Activated naive CD8-positive, alpha-beta T cell treated with anti-CD3 and anti-CD28 coated beads for 36 hours (primary cell): Measurements from ENCODE around the gene SORT1. TPM values are rescaled to one million over a fixed set of nuclear protein-coding genes. Genes with fewer than 3 reads are reported as not detected.

Experiments
- DNase-seq: peaks from one replicate; pipeline ENCODE4 v3.0.0; 2021
- H3K27ac Mint-ChIP-seq: one replicate; pipeline ENCODE4 v1.8.0; 2022; ENCODE audit warnings: mild to moderate bottlenecking, moderate library complexity, mixed read lengths
- H3K27me3 Mint-ChIP-seq: one replicate; pipeline ENCODE4 v1.8.0; 2022; ENCODE audit warnings: mild to moderate bottlenecking, mixed read lengths
- H3K36me3 Mint-ChIP-seq: one replicate; pipeline ENCODE4 v1.8.0; 2021; ENCODE audit warnings: mild to moderate bottlenecking, mixed read lengths
- H3K4me1 Mint-ChIP-seq: one replicate; pipeline ENCODE4 v1.8.0; 2021; ENCODE audit warnings: mixed read lengths
- H3K4me3 Mint-ChIP-seq: one replicate; pipeline ENCODE4 v1.8.0; 2022; ENCODE audit warnings: mild to moderate bottlenecking, moderate library complexity, mixed read lengths
- H3K9me3 Mint-ChIP-seq: one replicate; pipeline ENCODE4 v1.8.0; 2022; ENCODE audit warnings: mixed read lengths
- total RNA-seq, 2 experiments: library from RNA; stranded (reverse); gene quantifications; one replicate each; pipeline ENCODE4 v1.2.3, GENCODE V29; 2021

The SORT1 gene
- total RNA-seq, 2 experiments from 2014 or later, result 5.6 to 6.6 TPM

DNA sequence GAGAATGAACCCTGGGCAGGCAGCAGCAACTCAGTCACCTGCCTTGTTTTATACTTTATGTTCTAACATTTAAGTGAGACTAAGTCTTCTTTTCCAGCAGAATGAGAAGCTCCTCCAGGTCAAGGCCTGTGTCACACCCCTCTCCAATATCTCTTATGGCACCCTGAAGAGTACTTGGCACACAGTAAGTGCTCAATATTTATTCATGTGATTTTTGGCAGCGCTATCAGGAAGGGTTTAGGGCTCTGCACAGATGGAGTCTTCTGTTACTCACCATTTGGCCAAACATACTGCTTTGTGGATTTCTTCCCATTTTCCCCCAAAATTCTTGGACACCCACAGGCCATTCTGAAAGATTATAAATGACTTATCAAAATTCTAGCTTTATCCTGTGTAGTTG lies 47.1 kb downstream of the SORT1 start:
- no peaks in the 10 kb centered on the region for H3K36me3 Mint-ChIP-seq

DNA sequence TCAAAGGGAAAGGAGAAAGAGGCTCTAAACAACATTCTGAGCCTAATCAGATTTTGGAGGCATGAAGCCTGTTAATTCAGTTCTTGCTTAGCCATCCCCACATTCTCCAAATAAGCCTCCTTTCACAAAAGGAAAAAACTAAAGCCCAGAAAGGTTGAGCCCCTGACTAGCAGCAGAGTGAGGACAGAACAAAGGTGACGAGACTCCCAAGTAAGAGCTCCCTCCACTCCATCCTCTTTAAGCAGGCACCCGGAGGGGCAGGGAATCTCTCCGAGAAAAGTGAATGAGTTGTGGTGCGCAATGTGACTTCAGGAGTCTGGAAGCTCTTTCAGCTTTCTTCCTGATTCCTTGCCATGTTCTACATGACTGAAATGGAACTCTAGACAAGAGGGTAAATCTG lies 47.5 kb downstream of the SORT1 start:
- Mint-ChIP-seq H3K4me3 (no peak overlapping the region), H3K4me1 (no peaks in the 10 kb centered on the region), H3K9me3 (no peaks in the 10 kb centered on the region), H3K36me3 (no peaks in the 10 kb centered on the region), H3K27me3 (no peaks in the 10 kb centered on the region), H3K27ac (no peak overlapping the region)
- DNase-seq, result no peak

More for the DNA sequence above, 47.1 kb downstream of the SORT1 start:
- Mint-ChIP-seq H3K27me3 (no peaks in the 10 kb centered on the region), H3K9me3 (no peaks in the 10 kb centered on the region), H3K4me3 (no peak overlapping the region), H3K4me1 (no peaks in the 10 kb centered on the region), H3K27ac (no peak overlapping the region)
- no peak for DNase-seq

- H3K4me3 Mint-ChIP-seq, result no peak overlapping the region
- no peaks in the 10 kb centered on the region for H3K9me3 Mint-ChIP-seq
- no peaks in the 10 kb centered on the region for H3K27me3 Mint-ChIP-seq
- H3K4me1 Mint-ChIP-seq, result no peaks in the 10 kb centered on the region
- no peaks in the 10 kb centered on the region for H3K36me3 Mint-ChIP-seq
- no peak for DNase-seq
- H3K27ac Mint-ChIP-seq, result no peak overlapping the region
Observed at GRCh38 chr1:109347511-109347910, 50.2 kb downstream of the SORT1 start.

- Mint-ChIP-seq H3K36me3 (no peaks in the 10 kb centered on the region), H3K4me1 (no peaks in the 10 kb centered on the region), H3K27ac (no peak overlapping the region), H3K4me3 (no peak overlapping the region), H3K27me3 (no peaks in the 10 kb centered on the region), H3K9me3 (no peaks in the 10 kb centered on the region)
- no peak for DNase-seq
Observed at GRCh38 chr1:109341944-109342930, 55.5 kb downstream of the SORT1 start.

GRCh38 chr1:109338608-109339007 lies 59.1 kb downstream of the SORT1 start:
- Mint-ChIP-seq H3K27me3 (no peaks in the 10 kb centered on the region), H3K36me3 (peaks cover 2% of the 10 kb centered on the region), H3K4me1 (no peaks in the 10 kb centered on the region), H3K4me3 (no peak overlapping the region), H3K9me3 (no peaks in the 10 kb centered on the region), H3K27ac (no peak overlapping the region)
- no peak for DNase-seq

- Mint-ChIP-seq H3K9me3 (no peaks in the 10 kb centered on the region), H3K4me1 (no peaks in the 10 kb centered on the region), H3K36me3 (peaks cover 2% of the 10 kb centered on the region), H3K27ac (no peak overlapping the region), H3K27me3 (no peaks in the 10 kb centered on the region), H3K4me3 (no peak overlapping the region)
- no peak for DNase-seq
Observed at GRCh38 chr1:109338091-109338490, 59.6 kb downstream of the SORT1 start.

DNA sequence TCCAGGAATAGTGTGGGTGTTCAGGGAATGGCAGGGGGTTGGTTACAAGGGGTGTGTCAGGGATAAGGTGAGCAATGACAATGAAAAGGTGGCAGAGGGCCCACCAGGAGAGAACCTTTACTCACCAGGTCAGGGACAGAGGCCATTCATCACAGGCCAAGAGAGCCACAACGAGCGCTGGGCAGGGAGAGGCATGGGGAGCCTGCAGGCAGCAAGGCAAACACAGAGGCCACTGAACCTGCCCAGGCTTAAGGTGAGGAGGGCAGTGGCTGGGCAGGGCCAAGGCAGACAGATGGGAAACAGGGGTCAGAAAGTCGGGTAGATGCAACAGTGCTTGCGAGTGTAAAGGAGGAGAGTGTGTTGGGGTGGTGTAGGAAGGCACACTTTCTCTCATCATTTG lies 62.6 kb downstream of the SORT1 start:
- no peaks in the 10 kb centered on the region for H3K4me1 Mint-ChIP-seq
- H3K9me3 Mint-ChIP-seq, result peaks cover 16% of the 10 kb centered on the region

GRCh38 chr1:109331113-109331512 lies 66.6 kb downstream of the SORT1 start:
- H3K4me3 Mint-ChIP-seq, result no peak overlapping the region
- peaks cover 16% of the 10 kb centered on the region for H3K9me3 Mint-ChIP-seq
- peaks cover 15% of the 10 kb centered on the region for H3K36me3 Mint-ChIP-seq

More for the DNA sequence above, 62.6 kb downstream of the SORT1 start:
- H3K36me3 Mint-ChIP-seq, result peaks cover 15% of the 10 kb centered on the region
- H3K27ac Mint-ChIP-seq, result no peak overlapping the region
- no peak overlapping the region for H3K4me3 Mint-ChIP-seq
- no peak for DNase-seq
- no peaks in the 10 kb centered on the region for H3K27me3 Mint-ChIP-seq

GRCh38 chr1:109327285-109327684 lies 70.4 kb downstream of the SORT1 start:
- Mint-ChIP-seq H3K36me3 (peaks cover 15% of the 10 kb centered on the region), H3K9me3 (peaks cover 13% of the 10 kb centered on the region), H3K27me3 (no peaks in the 10 kb centered on the region), H3K27ac (no peak overlapping the region), H3K4me3 (no peak overlapping the region), H3K4me1 (no peaks in the 10 kb centered on the region)
- DNase-seq, result no peak

More at GRCh38 chr1:109331113-109331512, 66.6 kb downstream of the SORT1 start:
- H3K27me3 Mint-ChIP-seq, result no peaks in the 10 kb centered on the region
- no peaks in the 10 kb centered on the region for H3K4me1 Mint-ChIP-seq
- H3K27ac Mint-ChIP-seq, result no peak overlapping the region
- DNase-seq, result no peak

DNA sequence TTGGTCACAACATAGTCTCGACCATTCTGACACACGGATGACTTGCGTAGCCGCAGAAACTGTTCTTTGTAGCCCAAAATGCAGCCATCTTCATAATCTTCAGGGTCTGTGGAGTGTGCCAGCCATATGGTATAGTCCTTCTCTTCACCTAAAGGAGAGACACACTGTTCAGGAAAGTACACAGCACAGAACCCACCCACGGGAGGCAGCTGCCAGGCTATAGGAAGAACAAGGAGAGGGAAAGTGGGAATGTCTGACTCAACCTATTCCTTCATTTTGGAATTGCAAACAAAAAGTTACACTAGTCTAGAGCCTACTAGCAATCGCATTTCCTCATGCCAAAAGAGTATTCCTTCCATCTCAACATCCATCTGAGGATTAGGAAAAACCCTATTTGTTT lies 74.7 kb downstream of the SORT1 start:
- Mint-ChIP-seq H3K4me1 (no peaks in the 10 kb centered on the region), H3K9me3 (no peaks in the 10 kb centered on the region), H3K27me3 (no peaks in the 10 kb centered on the region), H3K4me3 (no peak overlapping the region), H3K27ac (no peak overlapping the region), H3K36me3 (peaks cover 2% of the 10 kb centered on the region)
- DNase-seq, result no peak

DNA sequence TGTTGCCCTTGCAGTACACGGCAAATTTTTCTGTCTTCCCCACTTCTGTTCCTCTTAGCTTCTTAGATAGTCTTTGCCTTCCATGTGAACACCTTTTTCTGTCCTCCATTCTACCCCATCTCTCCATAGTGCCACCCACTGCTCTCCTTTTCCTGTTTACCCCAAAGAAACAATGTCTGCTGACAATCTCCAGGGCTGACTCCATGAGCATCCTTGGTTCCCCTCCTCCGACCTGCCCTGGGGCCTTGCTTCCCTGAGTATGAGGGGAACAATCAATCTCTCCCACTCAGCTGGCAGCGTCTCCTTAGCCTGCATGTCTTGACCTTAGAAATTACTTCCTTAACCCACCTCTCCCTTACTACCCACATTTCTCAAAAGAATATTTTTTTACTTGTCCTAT lies 78.6 kb downstream of the SORT1 start:
- no peaks in the 10 kb centered on the region for H3K9me3 Mint-ChIP-seq
- no peak overlapping the region for H3K4me3 Mint-ChIP-seq
- no peaks in the 10 kb centered on the region for H3K36me3 Mint-ChIP-seq
- no peak for DNase-seq
- H3K27ac Mint-ChIP-seq, result no peak overlapping the region
- H3K4me1 Mint-ChIP-seq, result no peaks in the 10 kb centered on the region
- no peaks in the 10 kb centered on the region for H3K27me3 Mint-ChIP-seq

DNA sequence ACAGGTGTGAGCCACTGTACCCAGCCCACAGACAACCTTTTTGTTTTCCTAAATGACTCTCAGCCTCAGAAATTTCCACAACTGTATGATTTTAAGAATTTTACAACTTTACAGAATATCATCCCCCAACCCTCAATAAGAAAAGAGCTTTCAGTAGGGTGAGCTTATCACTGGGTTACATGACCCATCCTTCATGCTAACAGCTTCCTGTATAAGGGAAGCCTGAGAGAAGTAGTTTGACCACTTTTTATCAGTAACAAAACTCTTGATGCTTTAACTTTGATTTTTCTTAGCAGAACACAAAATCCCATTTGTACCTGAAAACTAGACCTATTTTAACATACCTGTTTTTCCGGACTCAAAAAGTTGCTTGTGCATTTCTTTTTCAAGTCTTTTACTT lies 81.2 kb downstream of the SORT1 start:
- Mint-ChIP-seq H3K27ac (no peak overlapping the region), H3K4me1 (no peaks in the 10 kb centered on the region), H3K36me3 (no peaks in the 10 kb centered on the region), H3K4me3 (no peak overlapping the region), H3K9me3 (no peaks in the 10 kb centered on the region), H3K27me3 (no peaks in the 10 kb centered on the region)
- DNase-seq, result no peak

DNA sequence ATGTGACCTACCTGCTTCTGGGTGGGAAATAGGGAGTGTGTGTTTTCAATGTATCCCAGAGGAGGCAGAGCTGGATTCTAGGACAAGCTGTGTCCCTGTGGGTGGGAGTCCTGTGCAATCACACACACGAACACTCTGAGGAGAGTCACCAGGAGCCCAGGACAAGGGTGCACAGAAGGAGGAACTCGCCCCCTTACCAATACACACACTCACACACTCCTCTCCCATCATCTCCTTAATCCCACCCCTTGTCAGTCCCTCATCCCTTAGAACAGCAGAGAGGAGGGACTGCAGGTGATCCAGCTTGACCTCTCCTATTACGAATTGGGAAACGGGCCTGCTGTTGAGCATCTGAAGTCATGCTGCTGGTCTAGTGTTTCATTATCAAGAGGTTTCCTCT lies 82.4 kb downstream of the SORT1 start:
- Mint-ChIP-seq H3K4me1 (no peaks in the 10 kb centered on the region), H3K4me3 (no peak overlapping the region), H3K36me3 (no peaks in the 10 kb centered on the region), H3K27ac (no peak overlapping the region), H3K27me3 (no peaks in the 10 kb centered on the region), H3K9me3 (no peaks in the 10 kb centered on the region)
- DNase-seq, result no peak

DNA sequence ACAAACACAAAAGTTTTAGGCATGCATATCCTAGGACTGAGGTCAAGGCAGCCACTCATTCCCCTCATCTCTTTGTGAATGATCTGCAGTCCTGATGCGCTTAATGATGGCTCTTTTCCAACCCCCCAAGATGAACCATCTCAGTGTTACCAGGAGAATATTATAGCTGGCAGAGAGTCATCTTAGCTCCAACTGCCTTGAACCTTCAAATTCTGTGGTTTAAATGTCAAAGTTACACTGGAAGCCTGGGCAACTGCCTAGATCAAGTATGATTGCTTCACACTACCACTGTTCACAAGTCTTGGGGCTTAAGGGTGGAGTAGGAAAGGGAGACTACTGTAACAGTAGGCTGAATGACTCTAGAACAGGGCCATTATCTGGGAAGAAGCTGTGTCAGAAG lies 82.9 kb downstream of the SORT1 start:
- H3K27me3 Mint-ChIP-seq, result no peaks in the 10 kb centered on the region
- no peak overlapping the region for H3K4me3 Mint-ChIP-seq
- H3K27ac Mint-ChIP-seq, result no peak overlapping the region
- no peaks in the 10 kb centered on the region for H3K9me3 Mint-ChIP-seq
- no peaks in the 10 kb centered on the region for H3K36me3 Mint-ChIP-seq
- no peaks in the 10 kb centered on the region for H3K4me1 Mint-ChIP-seq
- DNase-seq, result no peak

- no peak for DNase-seq
- no peaks in the 10 kb centered on the region for H3K27me3 Mint-ChIP-seq
- no peaks in the 10 kb centered on the region for H3K4me1 Mint-ChIP-seq
- no peak overlapping the region for H3K27ac Mint-ChIP-seq
- H3K36me3 Mint-ChIP-seq, result no peaks in the 10 kb centered on the region
- no peak overlapping the region for H3K4me3 Mint-ChIP-seq
- H3K9me3 Mint-ChIP-seq, result no peaks in the 10 kb centered on the region
Observed at GRCh38 chr1:109312978-109313775, 84.5 kb downstream of the SORT1 start.
